Loucy (cell line): Measurements from ENCODE around the gene FGD3.
"Not testable (repeated sequence)": the region's sequence is repeated elsewhere in the genome, so short reads cannot be mapped to it uniquely, and the experiment has no call there.

Experiments used
- H2AFZ ChIP-seq: fragments of 200-600 bp; sonication (generic); 2 replicates; pipeline ENCODE4 v1.6.0; 2016; ENCODE audit warnings: antibody characterized with exemption, mild to moderate bottlenecking, low read length, moderate library complexity
- H3F3A ChIP-seq: fragments of 200-600 bp; 2 replicates; pipeline ENCODE4 v1.6.0; 2016; ENCODE audit warnings: antibody characterized with exemption, low read depth, mild to moderate bottlenecking
- H3K27me3 ChIP-seq: fragments of 200-600 bp; sonication (generic); 2 replicates; pipeline ENCODE4 v1.6.1; 2014; ENCODE audit warnings: low read length, mild to moderate bottlenecking; ENCODE audit not compliant: insufficient read depth, poor library complexity, severe bottlenecking
- H3K36me3 ChIP-seq: fragments of 200-600 bp; sonication (generic); 2 replicates; pipeline ENCODE4 v1.6.1; 2016; ENCODE audit warnings: low read length; ENCODE audit not compliant: insufficient read depth
- H3K4me1 ChIP-seq: fragments of 200-600 bp; sonication (generic); 2 replicates; pipeline ENCODE4 v1.5.1; 2014; ENCODE audit warnings: low read length, mild to moderate bottlenecking; ENCODE audit not compliant: insufficient read depth, poor library complexity, severe bottlenecking
- H3K4me2 ChIP-seq: fragments of 200-600 bp; sonication (generic); 2 replicates; pipeline ENCODE4 v1.6.0; 2014; ENCODE audit warnings: antibody characterized with exemption, low read length, low read depth, mild to moderate bottlenecking; ENCODE audit not compliant: poor library complexity, severe bottlenecking
- H3K4me3 ChIP-seq: fragments of 200-600 bp; sonication (generic); 2 replicates; pipeline ENCODE4 v1.5.1; 2014; ENCODE audit warnings: low read length, mild to moderate bottlenecking, mixed read lengths; ENCODE audit not compliant: poor library complexity, severe bottlenecking
- H3K79me2 ChIP-seq: fragments of 200-600 bp; sonication (generic); 2 replicates; pipeline ENCODE4 v1.6.1; 2014; ENCODE audit warnings: low read length; ENCODE audit not compliant: insufficient read depth
- H3K9ac ChIP-seq: fragments of 200-600 bp; sonication (generic); 2 replicates; pipeline ENCODE4 v1.6.0; 2014; ENCODE audit warnings: mild to moderate bottlenecking, low read depth, low read length, moderate library complexity; ENCODE audit not compliant: poor library complexity, severe bottlenecking
- H3K9me2 ChIP-seq: fragments of 200-600 bp; sonication (generic); replicated peaks from 2 replicates; pipeline ENCODE4 v1.6.1; 2016; ENCODE audit warnings: low read depth, low read length, mixed read lengths
- H3K9me3 ChIP-seq: fragments of 200-600 bp; sonication (generic); 2 replicates; pipeline ENCODE4 v1.6.1; 2014; ENCODE audit warnings: mild to moderate bottlenecking, antibody characterized with exemption, low read length, low read depth; ENCODE audit not compliant: insufficient read depth
- H4K20me1 ChIP-seq: fragments of 200-600 bp; sonication (generic); 2 replicates; pipeline ENCODE4 v1.6.0; 2014; ENCODE audit warnings: antibody characterized with exemption, low read length, mild to moderate bottlenecking; ENCODE audit not compliant: insufficient read depth, poor library complexity, severe bottlenecking
- CTCF ChIP-seq: fragments of 200-600 bp; sonication (generic); conservative IDR thresholded peaks from 2 replicates; pipeline ENCODE4 v1.5.1; 2014; ENCODE audit warnings: mild to moderate bottlenecking, antibody characterized with exemption, low read length
- EZH2phosphoT487 ChIP-seq: fragments of 200-600 bp; IDR thresholded peaks from 2 replicates; pipeline ENCODE4 v1.6.1; 2018; ENCODE audit warnings: antibody characterized with exemption, mild to moderate bottlenecking, moderate library complexity, borderline replicate concordance

FGD3 gene

GRCh38 chr9:93012963-93013855 lies 65.9 kb downstream of the FGD3 start:
- Histone ChIP-seq H3K4me3 (no peak overlapping the region), H3K4me2 (no peak overlapping the region), H3K4me1 (no peaks in the 10 kb centered on the region), H3K36me3 (peaks cover 71% of the 10 kb centered on the region; the same call in 1 of the 2 replicates), H2AFZ (no peak overlapping the region), H3F3A (no peaks in the 10 kb centered on the region), H4K20me1 (no peaks in the 10 kb centered on the region), H3K9me2 (no peaks in the 10 kb centered on the region), H3K9me3 (no peaks in the 10 kb centered on the region), H3K27me3 (no peaks in the 10 kb centered on the region), H3K79me2 (no peaks in the 10 kb centered on the region), H3K9ac (no peak overlapping the region)
- no peak for TF ChIP-seq EZH2phosphoT487
- TF ChIP-seq CTCF, result no peak

GRCh38 chr9:93013856-93014582 lies 66.7 kb downstream of the FGD3 start:
- H3K4me2 ChIP-seq, result no peak overlapping the region
- no peaks in the 10 kb centered on the region for H3K4me1 ChIP-seq
- peaks cover 72% of the 10 kb centered on the region; the same call in 1 of the 2 replicates for H3K36me3 ChIP-seq
- TF ChIP-seq EZH2phosphoT487 (no peak), CTCF (no peak)
- H3K9me3 ChIP-seq, result no peaks in the 10 kb centered on the region
- no peak overlapping the region for H3K9ac ChIP-seq
- no peaks in the 10 kb centered on the region for H3K9me2 ChIP-seq
- H3K79me2 ChIP-seq, result no peaks in the 10 kb centered on the region
- no peaks in the 10 kb centered on the region for H3K27me3 ChIP-seq
- H3K4me3 ChIP-seq, result no peak overlapping the region
- H4K20me1 ChIP-seq, result no peaks in the 10 kb centered on the region
- no peak overlapping the region for H2AFZ ChIP-seq
- H3F3A ChIP-seq, result no peaks in the 10 kb centered on the region

- not testable (repeated sequence) for H3K4me2 ChIP-seq, H3F3A ChIP-seq, H3K79me2 ChIP-seq, H3K4me1 ChIP-seq, H3K9me3 ChIP-seq, H3K9ac ChIP-seq, H3K4me3 ChIP-seq, H4K20me1 ChIP-seq, H3K27me3 ChIP-seq, H3K9me2 ChIP-seq, H2AFZ ChIP-seq
- H3K36me3 ChIP-seq, result peaks cover 72% of the 10 kb centered on the region; the same call in 1 of the 2 replicates
These were observed 67.9 kb downstream of the FGD3 start for GRCh38 chr9:93015190-93015589.
